ENCODE data around the gene OR51S1.
"Not testable (repeated sequence)": the region's sequence is repeated elsewhere in the genome, so short reads cannot be mapped to it uniquely, and the experiment has no call there.

OR51S1 gene

GRCh38 chr11:4848908-4849532 is at the start of gene OR51S1:
TSS of gene OR51S1 (minus strand) at chr11:4849208. CDS start at chr11:4849208, 0 bp downstream.
- DNase-seq, result no peak

DNA sequence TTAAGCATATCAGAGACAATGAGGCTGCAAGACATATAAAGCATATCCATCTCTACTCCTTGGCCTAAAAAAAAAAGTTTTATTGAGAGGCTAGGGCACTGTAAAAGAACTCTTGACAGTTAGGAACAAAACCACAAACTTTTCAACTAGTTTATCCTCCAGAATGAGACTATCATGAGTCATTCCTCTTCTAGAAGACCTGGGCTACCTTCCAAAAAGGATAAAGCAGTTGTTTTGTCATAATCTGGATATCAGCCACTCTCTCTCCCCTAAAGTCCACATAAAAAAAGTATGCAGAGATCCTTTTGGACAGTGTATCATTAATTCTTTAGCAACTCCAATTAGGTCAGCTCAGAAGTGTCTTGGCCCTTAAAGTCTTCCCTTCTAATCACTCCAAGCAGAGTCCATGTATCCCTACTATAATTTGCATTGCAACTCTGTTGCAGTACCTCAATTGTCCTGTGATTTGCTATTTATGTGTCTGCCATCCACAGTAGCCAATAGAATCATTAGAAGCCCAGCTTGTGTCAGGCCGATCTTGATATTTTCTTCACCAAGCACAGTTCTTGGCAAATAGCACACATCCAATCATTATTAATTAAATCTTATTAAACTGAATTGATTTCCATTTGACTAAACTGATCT is 43.1 kb upstream of the OR51S1 start:
- DNase-seq, result no peak

GRCh38 chr11:4890279-4890678 is 41.3 kb upstream of the OR51S1 start:
- DNase-seq, result no peak

DNA sequence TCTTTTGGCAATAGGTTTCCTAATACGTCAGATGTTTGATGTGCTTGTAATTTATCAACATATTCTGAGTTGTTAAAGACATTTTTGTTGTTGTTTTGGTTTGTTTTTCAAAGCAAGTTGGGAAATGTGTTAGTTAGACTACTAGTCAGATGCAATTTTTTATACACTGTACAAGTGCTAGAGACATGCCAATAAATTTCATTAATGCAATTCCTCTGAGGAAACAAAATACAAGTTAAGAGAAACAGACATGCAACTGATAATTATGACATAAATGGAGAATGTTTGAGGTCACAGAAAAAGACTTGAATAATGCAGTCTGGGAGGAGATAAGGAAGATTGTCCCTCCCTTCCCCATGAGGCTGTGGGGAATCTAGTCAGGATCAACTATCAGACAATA is 38.6 kb upstream of the OR51S1 start:
- DNase-seq, result no peak

GRCh38 chr11:4886186-4886585 is 37.2 kb upstream of the OR51S1 start:
- DNase-seq, result no peak

DNA sequence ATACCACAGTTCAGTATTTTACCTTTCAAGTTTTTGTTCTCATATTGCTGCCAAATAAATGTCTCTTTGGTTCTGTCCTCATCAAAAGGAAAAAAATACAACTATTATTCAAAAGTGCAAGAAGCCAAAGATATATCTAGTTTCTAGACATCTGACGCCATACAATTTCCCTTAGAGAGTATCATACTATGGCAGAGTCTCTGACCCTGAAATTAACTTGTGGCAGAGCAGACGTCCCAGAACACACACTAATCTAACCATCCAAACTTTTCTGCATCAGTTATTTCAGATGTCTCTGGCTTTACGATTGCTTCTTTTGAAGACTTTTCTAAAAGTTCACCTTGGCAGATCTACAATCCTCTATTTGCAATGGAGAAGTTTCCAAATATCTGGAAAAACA is 35.4 kb upstream of the OR51S1 start:
- DNase-seq, result no peak

DNA sequence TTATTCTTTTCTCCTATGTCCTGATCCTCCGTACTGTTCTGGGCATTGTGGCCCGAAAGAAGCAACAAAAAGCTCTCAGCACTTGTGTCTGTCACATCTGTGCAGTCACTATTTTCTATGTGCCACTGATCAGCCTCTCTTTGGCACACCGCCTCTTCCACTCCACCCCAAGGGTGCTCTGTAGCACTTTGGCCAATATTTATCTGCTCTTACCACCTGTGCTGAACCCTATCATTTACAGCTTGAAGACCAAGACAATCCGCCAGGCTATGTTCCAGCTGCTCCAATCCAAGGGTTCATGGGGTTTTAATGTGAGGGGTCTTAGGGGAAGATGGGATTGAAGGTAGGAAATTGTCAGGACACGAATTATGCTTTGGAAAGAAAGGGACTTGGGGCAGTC is 33.5 kb upstream of the OR51S1 start:
- no peak for DNase-seq

GRCh38 chr11:4881860-4882500 is 33.0 kb upstream of the OR51S1 start, which contains the start of gene OR51T1:
TSS of gene OR51T1 (plus strand) at chr11:4881900. CDS start at chr11:4881900, 0 bp downstream.
- no peak for DNase-seq

- no peak for DNase-seq
These were observed 32.2 kb upstream of the OR51S1 start for GRCh38 chr11:4881188-4881587.

DNA sequence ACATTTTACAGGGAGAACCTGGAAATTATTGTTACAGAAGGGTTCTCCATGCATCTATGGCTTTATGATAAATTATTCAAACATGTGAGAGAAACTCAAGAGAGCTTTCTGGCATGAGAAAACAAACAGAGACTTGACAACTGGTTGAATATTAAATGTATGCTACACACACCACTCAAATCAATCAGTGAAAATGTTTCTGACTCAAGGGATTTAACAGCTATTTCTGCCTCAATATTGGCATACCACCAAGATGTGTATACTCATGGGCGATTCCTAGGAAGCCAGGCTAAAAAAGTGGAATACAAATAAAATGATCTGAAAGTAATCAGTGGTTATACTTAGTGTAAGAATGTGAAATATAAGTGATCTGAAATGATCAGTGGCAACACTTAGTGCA is 16.8 kb upstream of the OR51S1 start:
- no peak for DNase-seq

- DNase-seq, result no peak
These were observed 14.9 kb upstream of the OR51S1 start for GRCh38 chr11:4863876-4864275.

- DNase-seq, result no peak
These were observed 13.6 kb upstream of the OR51S1 start for GRCh38 chr11:4862447-4863236.

DNA sequence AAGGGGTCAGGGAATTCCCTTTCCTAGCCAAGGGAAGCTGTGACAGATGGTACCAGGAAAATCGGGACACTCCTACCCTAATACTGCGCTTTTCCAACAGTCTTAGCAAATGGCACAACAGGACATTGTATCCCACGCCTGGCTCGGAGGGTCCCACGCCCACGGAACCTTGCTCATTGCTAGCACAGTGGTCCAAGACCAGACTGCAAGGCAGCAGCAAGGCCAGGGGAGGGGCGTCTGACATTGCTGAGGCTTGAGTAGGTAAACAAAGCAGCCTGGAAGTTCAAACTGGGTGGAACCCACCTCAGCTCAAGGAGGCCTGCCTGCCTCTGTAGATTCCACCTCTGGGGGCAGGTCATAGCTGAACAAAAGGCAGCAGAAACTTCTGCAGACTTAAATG is 5.3 kb upstream of the OR51S1 start:
- not testable (repeated sequence) for DNase-seq

DNA sequence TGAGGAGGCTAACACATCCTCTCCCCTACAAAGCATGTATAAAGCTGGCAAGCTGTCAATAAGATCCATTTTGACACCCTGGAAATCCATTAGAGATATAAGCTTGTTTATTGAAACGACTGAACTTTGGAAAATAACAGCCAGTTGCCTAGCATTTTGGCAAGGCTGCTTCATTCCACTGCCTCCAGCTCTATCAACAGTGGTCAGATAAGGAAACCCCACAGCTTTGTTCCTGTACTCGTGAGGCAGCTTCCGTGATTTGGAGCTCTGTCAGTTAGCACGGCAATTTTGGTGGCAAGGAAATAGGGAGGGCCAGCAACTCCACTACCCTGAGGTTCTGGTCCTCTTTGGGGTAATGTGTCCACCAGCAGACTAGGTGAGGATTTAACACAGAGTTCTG is 2.0 kb upstream of the OR51S1 start:
- no peak for DNase-seq

DNA sequence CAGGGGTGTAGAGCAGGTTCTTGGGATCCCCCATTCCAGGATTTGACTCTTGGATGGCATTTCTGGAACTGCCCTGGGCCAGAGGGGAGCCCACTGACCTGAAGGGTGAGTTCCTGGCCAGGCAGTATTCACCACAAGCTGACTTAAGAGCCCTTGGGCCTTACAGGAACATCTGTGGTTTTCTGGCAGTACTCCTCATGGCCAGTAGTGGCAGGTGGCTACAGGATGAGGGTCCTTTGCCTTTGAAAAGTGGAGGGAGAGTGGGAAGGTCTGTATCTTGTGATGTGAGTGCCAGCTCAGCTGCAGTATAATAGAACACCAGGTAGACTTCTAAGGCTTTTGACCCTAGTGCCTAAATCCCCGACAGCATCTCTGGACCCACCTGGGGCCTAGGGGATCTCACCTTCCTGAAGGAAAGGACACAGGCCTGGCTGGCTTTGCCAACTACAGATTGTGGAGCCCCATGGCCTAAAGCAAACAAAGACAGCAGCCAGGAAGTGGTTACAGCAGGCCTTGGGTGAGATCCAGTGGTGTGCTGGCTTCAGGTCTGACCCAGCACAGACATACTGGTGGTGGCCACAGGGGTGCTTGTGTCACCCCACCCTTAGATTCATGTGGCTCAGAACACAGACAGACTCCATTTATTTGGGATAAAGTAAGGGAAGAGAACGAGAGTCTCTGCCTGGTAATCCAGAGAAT is 9.0 kb downstream of the OR51S1 start:
- DNase-seq, result no peak

DNA sequence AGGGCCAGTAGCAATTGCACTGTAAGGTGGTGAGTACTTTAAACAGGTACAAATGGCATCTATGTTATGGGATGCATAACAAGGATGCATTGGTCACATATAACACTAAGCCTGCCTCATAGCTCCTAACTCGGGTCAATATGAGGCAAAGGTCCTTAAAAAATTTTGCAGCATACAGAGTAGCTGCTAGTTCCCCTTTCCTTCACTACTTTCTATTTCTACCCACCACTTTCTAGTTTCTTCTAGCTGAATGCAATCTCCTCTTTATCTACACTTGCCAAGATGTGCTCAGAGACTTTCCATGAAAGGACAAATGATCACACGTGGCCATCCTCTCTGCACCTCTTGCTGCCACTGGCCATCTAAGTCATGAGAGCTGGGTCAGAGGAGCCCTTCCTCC is 18.1 kb downstream of the OR51S1 start:
- DNase-seq, result no peak

GRCh38 chr11:4830346-4830745 is 18.7 kb downstream of the OR51S1 start:
- no peak for DNase-seq

DNA sequence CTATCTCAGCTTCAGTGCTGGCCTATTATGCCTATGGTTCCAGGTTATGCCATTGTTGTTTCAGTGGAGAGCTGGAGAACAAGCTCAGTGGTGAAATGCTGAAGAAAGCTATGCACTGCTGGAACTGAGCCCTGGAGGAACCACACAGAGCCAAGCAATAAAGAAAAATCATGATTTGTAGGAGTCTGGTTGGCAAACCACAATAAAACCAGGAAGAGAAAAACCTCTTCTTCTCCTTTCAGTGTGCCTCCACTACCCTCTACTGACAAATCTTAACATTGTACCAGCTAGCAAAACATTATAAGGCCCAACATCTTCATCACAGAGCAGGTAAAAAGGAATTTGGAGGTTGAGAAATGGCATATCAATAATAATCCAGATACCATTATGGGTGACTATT is 22.6 kb downstream of the OR51S1 start:
- no peak for DNase-seq

- DNase-seq, result no peak
These were observed 23.9 kb downstream of the OR51S1 start for GRCh38 chr11:4825132-4825531.

DNA sequence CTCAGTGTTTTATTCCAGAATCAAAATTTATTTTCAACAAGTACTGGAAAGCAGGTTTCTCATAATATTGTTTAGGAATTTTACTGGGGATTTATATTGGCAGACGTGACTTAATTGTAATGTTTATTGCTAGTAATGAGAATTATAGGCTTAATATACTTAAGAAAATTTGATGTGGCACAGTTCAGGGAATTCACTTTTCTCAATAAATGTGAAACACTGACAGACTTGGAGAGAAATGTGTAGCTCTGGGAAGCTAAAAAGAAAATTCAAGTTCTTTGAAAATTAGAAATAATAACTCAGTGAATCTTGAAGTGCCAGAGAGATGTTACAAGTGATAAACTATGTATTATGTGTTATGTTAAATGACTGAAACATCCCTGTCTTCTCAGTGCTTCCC is 28.0 kb downstream of the OR51S1 start, which contains the start of gene OR51F2:
Gene OR51F2, plus strand, starts transcription at position 301 of the 400 bp plus-strand sequence. CDS start 101 bp downstream, outside the sequence.
- DNase-seq, result no peak

DNA sequence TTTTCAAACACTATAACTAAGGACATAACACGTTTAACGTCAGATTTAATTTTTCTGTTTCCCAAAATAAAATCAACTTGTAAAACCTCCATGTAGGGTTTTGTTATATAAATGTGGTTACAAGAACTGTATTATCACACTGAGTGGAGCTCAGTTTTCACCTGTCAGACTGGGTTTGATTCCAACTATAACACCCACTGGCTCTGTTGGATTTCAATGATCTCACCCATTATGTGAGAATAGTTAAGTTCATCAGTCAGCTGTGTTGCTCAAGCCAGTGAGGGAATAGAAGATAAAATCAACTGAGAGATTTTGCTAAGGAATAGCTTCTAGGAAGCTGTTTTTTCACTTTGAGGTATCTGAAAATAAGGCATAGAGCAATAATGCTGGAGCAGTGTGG is 39.8 kb downstream of the OR51S1 start:
- no peak for DNase-seq

DNA sequence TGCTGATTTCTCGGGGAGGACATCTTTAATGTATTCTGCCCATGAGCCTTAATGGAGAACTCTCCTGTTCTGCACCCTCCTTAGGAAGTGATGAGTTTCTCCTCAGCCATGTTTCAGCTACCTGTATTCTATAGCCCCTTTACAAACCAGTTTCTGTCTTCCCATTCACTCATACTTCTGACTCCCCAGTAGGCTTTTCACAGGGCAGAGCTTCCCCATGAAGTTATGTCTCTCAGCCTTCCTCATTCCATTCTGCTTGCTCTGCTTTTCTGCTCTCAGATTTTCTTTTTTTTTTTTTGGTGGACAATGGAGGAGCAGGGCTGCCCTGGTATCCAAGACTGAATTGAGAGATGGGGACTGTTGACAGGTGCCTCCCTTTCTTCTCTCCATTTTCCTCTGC is 40.5 kb downstream of the OR51S1 start:
- no peak for DNase-seq

DNA sequence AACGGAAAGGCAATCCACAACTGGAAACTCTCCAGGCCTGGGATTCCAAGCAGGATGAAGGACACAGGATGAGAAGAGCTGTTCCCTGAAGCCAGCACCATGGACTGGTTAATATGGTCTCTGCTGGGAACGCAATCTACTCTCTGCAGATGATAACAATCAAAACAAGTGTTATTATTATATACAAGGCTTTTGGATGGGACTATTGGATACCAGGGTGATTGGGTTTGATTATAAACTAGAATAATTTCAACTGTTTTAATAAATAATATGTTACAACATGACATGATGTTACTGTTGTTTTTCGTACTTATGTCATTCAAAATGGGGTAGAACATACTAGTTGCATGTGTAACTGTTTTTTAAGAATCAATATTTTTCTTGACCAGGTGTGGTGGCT is 44.7 kb downstream of the OR51S1 start, which contains the start of gene OR52R1:
Gene OR52R1, minus strand, starts transcription at position 101 of the 400 bp plus-strand sequence. Its CDS starts 0 bp downstream, at position 101.
- no peak for DNase-seq
